Vagina (tissue), 2 donors: ENCODE measurements around the gene MEF2A.

Source experiments
- POLR2A ChIP-seq, 2 donors: fragments of 450-650 bp; IDR thresholded peaks; one replicate each; pipeline ENCODE4 v1.6.1; 2017; ENCODE audit warnings: antibody characterized with exemption in 2 of 2, mild to moderate bottlenecking in 2 of 2, moderate library complexity in 2 of 2
- TF ChIP-seq, protein P1 (sequence below), 3 experiments: fragments of 450-650 bp in 2 of 3; fragments of 200-600 bp in 1 of 3; sonication (generic) in 1 of 3; IDR thresholded peaks; one replicate each; pipeline ENCODE4 v1.5.1; 2017 to 2019; ENCODE audit warnings: antibody characterized with exemption in 3 of 3, mild to moderate bottlenecking in 2 of 3, moderate library complexity in 2 of 3

DNA sequence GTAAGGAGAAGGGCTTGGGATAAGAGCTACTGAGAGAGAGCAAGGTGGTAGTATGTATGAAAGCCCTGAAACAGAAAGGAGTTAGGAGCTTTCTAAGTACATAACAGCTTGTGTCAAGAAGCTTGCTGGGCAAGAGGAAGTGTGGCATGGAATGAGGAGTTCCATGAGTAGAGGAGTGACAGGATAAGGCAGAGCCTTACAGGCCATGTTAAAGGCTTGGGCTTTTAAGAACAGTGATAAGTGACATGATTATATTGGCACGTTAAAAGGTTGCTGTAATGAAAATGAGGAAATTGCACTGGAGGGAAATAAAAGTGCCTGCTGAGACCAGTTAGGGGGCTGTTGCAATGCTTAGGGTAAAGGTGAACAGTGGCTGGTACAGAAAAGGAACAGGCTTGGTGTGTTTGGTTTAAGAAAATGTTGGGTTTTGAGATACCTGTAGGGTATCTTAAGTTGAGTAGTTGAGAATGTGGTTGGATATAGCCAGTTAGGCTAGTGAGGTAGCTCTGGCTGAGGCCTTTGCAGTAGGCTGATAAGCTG, 49.0 kb downstream of the MEF2A start:
- TF ChIP-seq, protein P1, sequence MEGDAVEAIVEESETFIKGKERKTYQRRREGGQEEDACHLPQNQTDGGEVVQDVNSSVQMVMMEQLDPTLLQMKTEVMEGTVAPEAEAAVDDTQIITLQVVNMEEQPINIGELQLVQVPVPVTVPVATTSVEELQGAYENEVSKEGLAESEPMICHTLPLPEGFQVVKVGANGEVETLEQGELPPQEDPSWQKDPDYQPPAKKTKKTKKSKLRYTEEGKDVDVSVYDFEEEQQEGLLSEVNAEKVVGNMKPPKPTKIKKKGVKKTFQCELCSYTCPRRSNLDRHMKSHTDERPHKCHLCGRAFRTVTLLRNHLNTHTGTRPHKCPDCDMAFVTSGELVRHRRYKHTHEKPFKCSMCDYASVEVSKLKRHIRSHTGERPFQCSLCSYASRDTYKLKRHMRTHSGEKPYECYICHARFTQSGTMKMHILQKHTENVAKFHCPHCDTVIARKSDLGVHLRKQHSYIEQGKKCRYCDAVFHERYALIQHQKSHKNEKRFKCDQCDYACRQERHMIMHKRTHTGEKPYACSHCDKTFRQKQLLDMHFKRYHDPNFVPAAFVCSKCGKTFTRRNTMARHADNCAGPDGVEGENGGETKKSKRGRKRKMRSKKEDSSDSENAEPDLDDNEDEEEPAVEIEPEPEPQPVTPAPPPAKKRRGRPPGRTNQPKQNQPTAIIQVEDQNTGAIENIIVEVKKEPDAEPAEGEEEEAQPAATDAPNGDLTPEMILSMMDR (IDR thresholded peaks at IDR 0.05): no peak
- no peak for TF ChIP-seq POLR2A (IDR thresholded peaks at IDR 0.05)
